ENCODE results near the gene TBC1D10B. TPM values are rescaled to one million over a fixed set of nuclear protein-coding genes. Genes with fewer than 3 reads are reported as not detected.
A peak's percentile ranks its signal among the peaks of the same experiment; 100 is the strongest.

TBC1D10B gene
- total and polyA plus RNA-seq, 9 of the 15 experiments (the other 6 are each of a cell fraction or from before 2014, with no cell fraction given): 2.2 to 55.4 (median 17.5) TPM

DNA sequence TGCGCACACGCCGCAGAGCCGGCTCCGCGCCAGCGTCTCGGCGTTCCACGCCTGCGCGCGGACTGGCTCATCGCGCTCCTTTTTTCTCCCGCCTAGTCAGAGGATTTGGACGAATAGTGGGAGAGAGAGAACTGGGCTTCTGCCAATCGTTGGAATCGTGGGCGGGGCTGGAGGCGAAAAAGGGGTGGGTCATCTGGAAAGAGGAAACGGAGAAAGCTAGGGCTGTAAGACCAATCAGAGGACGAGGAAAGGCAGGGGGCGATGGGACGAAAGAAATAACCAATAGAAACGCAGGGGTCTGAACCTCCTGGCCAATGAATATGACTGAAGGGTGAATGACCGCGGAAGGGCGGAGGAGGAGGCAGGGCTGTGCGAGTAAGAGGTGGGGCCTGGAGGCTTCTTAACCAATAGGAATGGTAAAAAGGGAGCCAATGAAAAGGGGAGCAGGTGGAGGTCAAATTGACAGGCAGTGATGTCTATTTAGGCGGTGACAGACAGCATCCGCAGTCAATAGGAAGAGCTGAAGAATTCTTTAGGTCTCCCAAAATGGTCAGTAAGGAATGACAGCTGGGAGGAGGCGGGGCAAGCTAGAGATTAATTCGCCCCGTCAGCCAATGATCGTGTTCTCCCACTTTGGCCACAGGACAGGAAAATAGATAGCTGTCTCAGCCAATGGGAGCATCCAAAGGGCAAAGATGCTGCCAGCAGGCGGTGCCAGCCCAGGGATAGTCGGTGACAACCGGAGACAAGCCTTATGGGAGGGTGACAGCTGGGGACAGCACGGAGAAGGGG, at the start of gene TBC1D10B (continued):
- TF ChIP-seq ZNF639 (CRISPR knock-in tag; conservative IDR thresholded peaks at IDR 0.05 in 1 of 2, IDR thresholded peaks at IDR 0.05 in 1 of 2) (peak in 1 of 2 experiments; percentile 74; a peak in 1 of 4 replicates), RBM17 (IDR thresholded peaks at IDR 0.05; ENCODE audit: borderline replicate concordance, low read depth, low read length) (no peak), SMC3 (conservative IDR thresholded peaks at IDR 0.05; ENCODE audit: insufficient read depth, low read depth, low read length) (no peak), GATAD2A (IDR thresholded peaks at IDR 0.05) (no peak), DACH1 (IDR thresholded peaks at IDR 0.05; ENCODE audit: partially characterized antibody) (peak; percentile 70), FOXK2 (conservative IDR thresholded peaks at IDR 0.05 in 1 of 2, IDR thresholded peaks at IDR 0.05 in 1 of 2; ENCODE audit: low read depth in 2 of 2) (peak; percentile 70 to 84), TAF1 (IDR thresholded peaks at IDR 0.05; ENCODE audit: control insufficient read depth, extremely low read depth, insufficient read depth, low read length, severe bottlenecking) (peak; percentile 48), E2F6 (IDR thresholded peaks at IDR 0.05; ENCODE audit: borderline replicate concordance in 1 of 2, extremely low read depth in 1 of 2, insufficient read depth in 1 of 2, insufficient read length in 1 of 2, low read depth in 1 of 2, low read length in 1 of 2, poor library complexity in 1 of 2, severe bottlenecking in 1 of 2) (peak in 1 of 2 experiments; percentile 70), TSC22D4 (tag; IDR thresholded peaks at IDR 0.05) (no peak), TEAD2 (tag; IDR thresholded peaks at IDR 0.05) (no peak), ZNF324 (CRISPR knock-in tag; IDR thresholded peaks at IDR 0.05) (no peak), ELF4 (CRISPR knock-in tag; IDR thresholded peaks at IDR 0.05) (peak; percentile 74), ZNF23 (CRISPR knock-in tag; IDR thresholded peaks at IDR 0.05) (no peak), HDAC3 (IDR thresholded peaks at IDR 0.05; ENCODE audit: borderline replicate concordance, partially characterized antibody) (no peak), TBP (optimal IDR thresholded peaks at IDR 0.05; ENCODE audit: low read depth, low read length) (peak; percentile 8), ZNF589 (CRISPR knock-in tag; IDR thresholded peaks at IDR 0.05; ENCODE audit: low read depth) (peak; percentile 96), STAT6 (CRISPR knock-in tag; IDR thresholded peaks at IDR 0.05) (no peak), BCOR (IDR thresholded peaks at IDR 0.05) (no peak), ELF1 (tag; IDR thresholded peaks at IDR 0.05) (peak; percentile 72), MECOM (CRISPR knock-in tag; IDR thresholded peaks at IDR 0.05) (no peak)
- TF ChIP-seq, protein P1, sequence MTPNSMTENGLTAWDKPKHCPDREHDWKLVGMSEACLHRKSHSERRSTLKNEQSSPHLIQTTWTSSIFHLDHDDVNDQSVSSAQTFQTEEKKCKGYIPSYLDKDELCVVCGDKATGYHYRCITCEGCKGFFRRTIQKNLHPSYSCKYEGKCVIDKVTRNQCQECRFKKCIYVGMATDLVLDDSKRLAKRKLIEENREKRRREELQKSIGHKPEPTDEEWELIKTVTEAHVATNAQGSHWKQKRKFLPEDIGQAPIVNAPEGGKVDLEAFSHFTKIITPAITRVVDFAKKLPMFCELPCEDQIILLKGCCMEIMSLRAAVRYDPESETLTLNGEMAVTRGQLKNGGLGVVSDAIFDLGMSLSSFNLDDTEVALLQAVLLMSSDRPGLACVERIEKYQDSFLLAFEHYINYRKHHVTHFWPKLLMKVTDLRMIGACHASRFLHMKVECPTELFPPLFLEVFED (CRISPR knock-in tag; conservative IDR thresholded peaks at IDR 0.05): 0 out of 2 replicates have a peak, but pooled peaks have one; percentile 19

Measured in K562 (cell line).